ENCODE results near the gene HBG2. TPM values are rescaled to one million over a fixed set of nuclear protein-coding genes. Genes with fewer than 3 reads are reported as not detected.
A peak's percentile ranks its signal among the peaks of the same experiment; 100 is the strongest.

HBG2 gene
- total and polyA plus RNA-seq, 9 of the 15 experiments (the other 6 are each of a cell fraction or from before 2014, with no cell fraction given): 1,626 to 58,619 (median 10,515) TPM

- no TSS peak for BruUV-seq (replicated peaks)
- no peaks in the 10 kb centered on the region for H3K27me3 ChIP-seq (ENCODE audit: control insufficient read depth in 2 of 2, insufficient read depth in 2 of 2, low read length in 2 of 2)
- TF ChIP-seq BRD4 (IDR thresholded peaks at IDR 0.05): 0 out of 2 replicates have a peak, but pooled peaks have one; percentile 30
- TF ChIP-seq ZNF311 (CRISPR knock-in tag; IDR thresholded peaks at IDR 0.05): no peak
- TF ChIP-seq ZNF217 (CRISPR knock-in tag; IDR thresholded peaks at IDR 0.05): no peak
- TF ChIP-seq RREB1 (CRISPR knock-in tag; IDR thresholded peaks at IDR 0.05): no peak
- peak; percentile 28; the same call in 1 of the 2 replicates for TF ChIP-seq EP400 (IDR thresholded peaks at IDR 0.05)
- no peak for TF ChIP-seq SETDB1 (IDR thresholded peaks at IDR 0.05; ENCODE audit: low read length)
- TF ChIP-seq ZNF444 (CRISPR knock-in tag; IDR thresholded peaks at IDR 0.05): peak; percentile 62; the same call in 1 of the 2 replicates
- TF ChIP-seq ILK (tag; IDR thresholded peaks at IDR 0.05; ENCODE audit: borderline replicate concordance, low read depth): no peak
- TF ChIP-seq, protein P1, sequence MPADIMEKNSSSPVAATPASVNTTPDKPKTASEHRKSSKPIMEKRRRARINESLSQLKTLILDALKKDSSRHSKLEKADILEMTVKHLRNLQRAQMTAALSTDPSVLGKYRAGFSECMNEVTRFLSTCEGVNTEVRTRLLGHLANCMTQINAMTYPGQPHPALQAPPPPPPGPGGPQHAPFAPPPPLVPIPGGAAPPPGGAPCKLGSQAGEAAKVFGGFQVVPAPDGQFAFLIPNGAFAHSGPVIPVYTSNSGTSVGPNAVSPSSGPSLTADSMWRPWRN (IDR thresholded peaks at IDR 0.05; ENCODE audit: low read depth): no peak
Measured at GRCh38 chr11:5246772-5247471, 7.7 kb downstream of the HBG2 start.

More at GRCh38 chr11:5246772-5247471, 7.7 kb downstream of the HBG2 start:
- Histone ChIP-seq H3K9me3 (replicated peaks; ENCODE audit: control insufficient read depth, insufficient read depth, low read depth, low read length) (no peaks in the 10 kb centered on the region), H4K20me1 (replicated peaks; ENCODE audit: control insufficient read depth, insufficient read depth, low read length) (peaks cover 5% of the 10 kb centered on the region; the same call in 1 of the 2 replicates), H3K27ac (ENCODE audit: extremely low read depth, low read depth, low read length) (peak overlapping the region; percentile 72), H3K9ac (ENCODE audit: insufficient read depth in 1 of 2, low read depth in 2 of 2, low read length in 2 of 2) (peak overlapping the region; percentile 69 to 70), H3K79me2 (ENCODE audit: control insufficient read depth, insufficient read depth, low read length) (peaks cover 92% of the 10 kb centered on the region), H3K36me3 (ENCODE audit: control insufficient read depth, insufficient read depth, low read length) (peaks cover 43% of the 10 kb centered on the region), H3K4me3 (peak overlapping the region; percentile 54), H3K4me2 (ENCODE audit: insufficient read depth, low read length) (peak overlapping the region; percentile 88), H3K4me1 (replicated peaks in 1 of 2; ENCODE audit: control insufficient read depth in 2 of 2, insufficient read depth in 2 of 2, low read length in 2 of 2) (peaks cover 8 to 23% of the 10 kb centered on the region in 2 experiments), H2AFZ (ENCODE audit: low read depth, low read length) (no peak overlapping the region), H3K9me1 (ENCODE audit: control insufficient read depth, insufficient read depth, low read length) (no peaks in the 10 kb centered on the region)
- in situ Hi-C loops (cut with MboI) (no loop called here), intact Hi-C loops (cut with micrococcal nuclease) (no loop called here)
- peak in 1 of 4 experiments; percentile 67 for DNase-seq (ENCODE audit: extremely low read depth in 1 of 4, low spot score in 3 of 4)
- ChIA-PET CTCF (ENCODE audit: low intra/inter-chr PET ratio) (no interaction called here), POLR2A (interaction anchor here (0.7 to 3.3 kb wide), 9 partner anchors 21 to 348 kb away, joined by 3 to 21 read pairs (median 4); partner anchors contain the start of gene HBE1)
- 2% methylated on average over 6 of the region's 6 CpGs for WGBS (ENCODE audit: insufficient coverage, low coverage, missing lambda C conversion rate)
- no peak for FAIRE-seq
- no peak for ATAC-seq
